A673 (cell line): ENCODE results near the gene MSI2. TPM values are rescaled to one million over a fixed set of nuclear protein-coding genes. Genes with fewer than 3 reads are reported as not detected.

Source experiments
- BruUV-seq: library from RNA; stranded (reverse); fragments of 400-500 nt; replicated peaks from 2 replicates; lab custom pipeline; 2021; lab: Mats Ljungman, UMichigan
- CTCF ChIA-PET: fragments of 300-600 bp; sonication (Branson Sonifier 250); formaldehyde crosslinking; loops from one replicate; lab custom pipeline; 2022; ENCODE audit warnings: antibody characterized with exemption; lab: Charles Lee
- POLR2A ChIA-PET: fragments of 300-600 bp; sonication (Branson Sonifier 250); formaldehyde crosslinking; loops from one replicate; lab custom pipeline; 2022; ENCODE audit warnings: antibody characterized with exemption; ENCODE audit not compliant: low non-redundant PET; lab: Charles Lee
- DNase-seq: peaks from one replicate; pipeline ENCODE4 v3.0.0-alpha.2; 2015; ENCODE audit warnings: low spot score
- H3K27ac ChIP-seq: fragments of 200-600 bp; sonication (generic); 2 replicates; pipeline ENCODE4 v1.5.1; 2016; ENCODE audit warnings: mixed run types, low read depth, mild to moderate bottlenecking, mixed read lengths, antibody characterized with exemption, low read length; ENCODE audit not compliant: poor library complexity, severe bottlenecking
- H3K27me3 ChIP-seq: fragments of 200-600 bp; sonication (generic); replicated peaks from 2 replicates; pipeline ENCODE4 v1.6.1; 2017; ENCODE audit warnings: mixed run types, low read depth, mild to moderate bottlenecking, mixed read lengths, antibody characterized with exemption, low read length; ENCODE audit not compliant: insufficient read depth, poor library complexity
- H3K36me3 ChIP-seq: fragments of 200-600 bp; sonication (generic); 2 replicates; pipeline ENCODE4 v1.6.1; 2016; ENCODE audit warnings: mixed run types, mild to moderate bottlenecking, mixed read lengths, antibody characterized with exemption, low read length; ENCODE audit not compliant: insufficient read depth, poor library complexity, severe bottlenecking
- H3K4me1 ChIP-seq: fragments of 200-600 bp; sonication (generic); 2 replicates; pipeline ENCODE4 v1.6.1; 2017; ENCODE audit warnings: mixed run types, mild to moderate bottlenecking, mixed read lengths, antibody characterized with exemption, low read length; ENCODE audit not compliant: insufficient read depth, poor library complexity, severe bottlenecking
- H3K4me3 ChIP-seq: fragments of 200-600 bp; sonication (generic); 2 replicates; pipeline ENCODE4 v1.5.1; 2016; ENCODE audit warnings: low read depth, mixed run types, mild to moderate bottlenecking, mixed read lengths, low read length; ENCODE audit not compliant: poor library complexity, severe bottlenecking
- H3K9me3 ChIP-seq: fragments of 200-600 bp; sonication (generic); 2 replicates; pipeline ENCODE4 v1.6.1; 2016; ENCODE audit warnings: mixed run types, low read depth, mild to moderate bottlenecking, mixed read lengths, antibody characterized with exemption, low read length; ENCODE audit not compliant: poor library complexity, severe bottlenecking
- EZH2 ChIP-seq: fragments of 200-600 bp; sonication (generic); IDR thresholded peaks from 2 replicates; pipeline ENCODE4 v1.6.1; 2017; ENCODE audit warnings: borderline replicate concordance, low read depth, mild to moderate bottlenecking, mixed read lengths, antibody characterized with exemption, low read length; ENCODE audit not compliant: poor library complexity, severe bottlenecking
- intact Hi-C: fragments of 100-400 bp; cut with micrococcal nuclease; formaldehyde crosslinking; loops from one replicate; pipeline ENCODE4 v1.10.0; 2022; ENCODE audit not compliant: unreplicated experiment
- total RNA-seq: library from RNA; stranded (reverse); gene quantifications from 2 replicates; pipeline ENCODE4 v1.2.3, GENCODE V29; 2021
- TF ChIP-seq, protein P1 (sequence below): fragments of 300-800, 200-600 bp; sonication (generic); conservative IDR thresholded peaks from 2 replicates; pipeline ENCODE4 v1.5.1; 2017; ENCODE audit warnings: low read depth, mild to moderate bottlenecking, antibody characterized with exemption, low read length, moderate library complexity, mixed read lengths

The MSI2 gene
- total RNA-seq, 1 experiment from 2014 or later = 108 TPM

DNA sequence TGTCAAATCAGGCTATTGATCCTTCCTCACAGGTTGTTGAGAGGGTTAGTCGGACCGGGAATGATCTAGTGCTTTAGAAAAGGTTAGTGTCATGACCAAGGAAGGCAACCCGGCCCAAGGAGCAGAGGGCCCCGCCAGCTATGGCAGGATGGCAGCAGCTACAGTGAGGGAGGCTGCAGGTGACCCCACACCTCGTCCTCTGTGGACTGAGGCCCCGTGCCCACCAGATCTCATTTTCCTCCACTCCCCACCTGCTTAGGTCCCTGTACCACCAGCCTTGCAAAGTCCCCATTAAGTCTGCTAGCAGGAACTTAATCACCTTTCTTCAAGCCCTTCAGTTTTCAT, 381.3 kb downstream of the MSI2 start:
- ChIA-PET CTCF (no interaction called here), POLR2A (no interaction called here)
- no peak for TF ChIP-seq EZH2
- TF ChIP-seq, protein P1, sequence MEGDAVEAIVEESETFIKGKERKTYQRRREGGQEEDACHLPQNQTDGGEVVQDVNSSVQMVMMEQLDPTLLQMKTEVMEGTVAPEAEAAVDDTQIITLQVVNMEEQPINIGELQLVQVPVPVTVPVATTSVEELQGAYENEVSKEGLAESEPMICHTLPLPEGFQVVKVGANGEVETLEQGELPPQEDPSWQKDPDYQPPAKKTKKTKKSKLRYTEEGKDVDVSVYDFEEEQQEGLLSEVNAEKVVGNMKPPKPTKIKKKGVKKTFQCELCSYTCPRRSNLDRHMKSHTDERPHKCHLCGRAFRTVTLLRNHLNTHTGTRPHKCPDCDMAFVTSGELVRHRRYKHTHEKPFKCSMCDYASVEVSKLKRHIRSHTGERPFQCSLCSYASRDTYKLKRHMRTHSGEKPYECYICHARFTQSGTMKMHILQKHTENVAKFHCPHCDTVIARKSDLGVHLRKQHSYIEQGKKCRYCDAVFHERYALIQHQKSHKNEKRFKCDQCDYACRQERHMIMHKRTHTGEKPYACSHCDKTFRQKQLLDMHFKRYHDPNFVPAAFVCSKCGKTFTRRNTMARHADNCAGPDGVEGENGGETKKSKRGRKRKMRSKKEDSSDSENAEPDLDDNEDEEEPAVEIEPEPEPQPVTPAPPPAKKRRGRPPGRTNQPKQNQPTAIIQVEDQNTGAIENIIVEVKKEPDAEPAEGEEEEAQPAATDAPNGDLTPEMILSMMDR = no peak
- no peak for DNase-seq
- H3K9me3 ChIP-seq = no peaks in the 10 kb centered on the region
- H3K27me3 ChIP-seq = no peaks in the 10 kb centered on the region
- H3K36me3 ChIP-seq = no peaks in the 10 kb centered on the region
- no peak overlapping the region for H3K4me3 ChIP-seq
- intact Hi-C loops = no loop called here
- H3K27ac ChIP-seq = no peak overlapping the region
- H3K4me1 ChIP-seq = no peaks in the 10 kb centered on the region
- BruUV-seq = no TSS peak

DNA sequence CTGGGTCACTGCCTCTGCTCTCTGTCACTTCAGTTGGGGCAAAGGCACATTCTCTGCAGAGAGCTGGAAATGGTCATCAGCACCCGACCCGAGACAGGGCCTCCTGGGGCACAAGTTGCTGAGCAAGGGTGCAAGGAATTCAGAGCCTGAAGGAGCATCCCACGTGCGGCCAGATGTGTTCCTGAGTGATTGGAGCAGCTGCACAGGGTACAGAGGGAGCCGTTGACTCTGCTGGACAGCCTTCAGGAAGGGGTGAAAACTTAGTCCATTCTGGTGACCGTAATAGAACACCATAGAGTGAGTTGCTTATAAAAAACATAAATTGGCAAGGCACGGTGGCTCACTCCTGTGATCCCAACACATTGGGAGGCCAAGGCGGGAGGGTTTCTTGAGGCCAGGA, 382.0 kb downstream of the MSI2 start:
- no peak overlapping the region for H3K4me3 ChIP-seq
- no peak for DNase-seq
- no peaks in the 10 kb centered on the region for H3K4me1 ChIP-seq
- no TSS peak for BruUV-seq
- ChIA-PET POLR2A (no interaction called here), CTCF (no interaction called here)
- H3K27me3 ChIP-seq = no peaks in the 10 kb centered on the region
- intact Hi-C loops = no loop called here
- H3K27ac ChIP-seq = no peak overlapping the region
- no peaks in the 10 kb centered on the region for H3K36me3 ChIP-seq
- no peaks in the 10 kb centered on the region for H3K9me3 ChIP-seq
- TF ChIP-seq, protein P1 = no peak
- no peak for TF ChIP-seq EZH2

DNA sequence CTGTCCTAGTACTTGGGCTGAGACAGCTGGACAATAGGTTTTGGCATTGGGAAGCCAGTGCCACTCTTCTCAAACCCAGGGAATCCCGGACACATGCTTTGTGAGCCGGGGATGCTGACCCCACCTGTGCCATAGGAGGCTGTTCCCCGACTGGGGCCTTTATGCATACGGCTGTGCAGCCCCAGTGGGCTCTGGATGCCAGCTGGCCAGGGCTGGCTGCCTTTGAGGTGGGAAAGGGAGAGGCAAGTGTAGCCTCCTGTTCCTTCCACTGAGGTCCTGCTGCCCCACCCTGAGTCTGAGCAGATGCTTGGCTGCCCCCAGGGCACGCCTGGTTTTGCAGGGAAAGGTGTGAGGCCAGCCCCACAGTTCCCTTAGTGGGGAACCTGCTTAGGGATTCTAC, 383.1 kb downstream of the MSI2 start:
- H3K4me3 ChIP-seq = no peak overlapping the region
- no peak for TF ChIP-seq EZH2
- TF ChIP-seq, protein P1 = no peak
- no peaks in the 10 kb centered on the region for H3K36me3 ChIP-seq
- no peaks in the 10 kb centered on the region for H3K4me1 ChIP-seq
- no peaks in the 10 kb centered on the region for H3K27me3 ChIP-seq
- no peak for DNase-seq
- CTCF ChIA-PET = no interaction called here
- POLR2A ChIA-PET = no interaction called here
- H3K9me3 ChIP-seq = no peaks in the 10 kb centered on the region
- intact Hi-C loops = no loop called here
- no TSS peak for BruUV-seq
- no peak overlapping the region for H3K27ac ChIP-seq
